ENCODE measurements around the gene DAZL.

DAZL gene

GRCh38 chr3:16604887-16605602 lies at the start of gene DAZL:
TSS of gene DAZL (minus strand) at chr3:16605423. CDS start at chr3:16605205, 218 bp downstream.
- no peak within 1 kb of the TSS for H3K27ac ChIP-seq (ENCODE audit: low read depth, low read length)
- no peak for TF ChIP-seq CTCF (IDR thresholded peaks at IDR 0.05; ENCODE audit: low read depth, low read length, poor library complexity, severe bottlenecking)
- no peak for TF ChIP-seq EZH2phosphoT487 (IDR thresholded peaks at IDR 0.05; ENCODE audit: borderline replicate concordance, low read length)

GRCh38 chr3:16654976-16655375 lies 49.8 kb upstream of the DAZL start:
- Histone ChIP-seq H3K36me3 (ENCODE audit: control insufficient read depth, low read length) (no peaks in the 10 kb centered on the region), H3K9me3 (ENCODE audit: control insufficient read depth, insufficient read depth, low read length) (no peaks in the 10 kb centered on the region), H4K20me1 (ENCODE audit: control insufficient read depth, insufficient read depth, low read depth, low read length) (no peaks in the 10 kb centered on the region), H3K4me1 (ENCODE audit: control insufficient read depth, low read length) (no peaks in the 10 kb centered on the region), H3K79me2 (ENCODE audit: control insufficient read depth, low read length) (no peaks in the 10 kb centered on the region), H3K9me2 (replicated peaks; ENCODE audit: control insufficient read depth, low read length) (no peaks in the 10 kb centered on the region), H3F3A (ENCODE audit: control insufficient read depth, insufficient read depth) (no peaks in the 10 kb centered on the region), H3K27me3 (ENCODE audit: control insufficient read depth, low read length) (0 out of 2 replicates have a peak, but pooled peaks cover 3% of the 10 kb centered on the region), H3K27ac (ENCODE audit: low read depth, low read length) (no peak overlapping the region), H3K4me3 (ENCODE audit: low read length) (no peak overlapping the region), H3K4me2 (ENCODE audit: low read length) (no peak overlapping the region)
- TF ChIP-seq EZH2phosphoT487 (IDR thresholded peaks at IDR 0.05; ENCODE audit: borderline replicate concordance, low read length): no peak
- no peak for TF ChIP-seq CTCF (IDR thresholded peaks at IDR 0.05; ENCODE audit: low read depth, low read length, poor library complexity, severe bottlenecking)

More at GRCh38 chr3:16604887-16605602, at the start of gene DAZL:
- H3K4me3 ChIP-seq (ENCODE audit: low read length): no peak within 1 kb of the TSS
- peaks cover 4% of the 10 kb centered on the region for H3K4me1 ChIP-seq (ENCODE audit: control insufficient read depth, low read length)
- no peaks in the 10 kb centered on the region for H3K36me3 ChIP-seq (ENCODE audit: control insufficient read depth, low read length)
- H3K4me2 ChIP-seq (ENCODE audit: low read length): no peak within 1 kb of the TSS
- H3K27me3 ChIP-seq (ENCODE audit: control insufficient read depth, low read length): no peaks in the 10 kb centered on the region
- H3K9me2 ChIP-seq (replicated peaks; ENCODE audit: control insufficient read depth, low read length): no peaks in the 10 kb centered on the region
- peaks cover 3% of the 10 kb centered on the region; the same call in 1 of the 2 replicates for H3F3A ChIP-seq (ENCODE audit: control insufficient read depth, insufficient read depth)
- H3K9me3 ChIP-seq (ENCODE audit: control insufficient read depth, insufficient read depth, low read length): no peaks in the 10 kb centered on the region
- no peaks in the 10 kb centered on the region for H4K20me1 ChIP-seq (ENCODE audit: control insufficient read depth, insufficient read depth, low read depth, low read length)
- H3K79me2 ChIP-seq (ENCODE audit: control insufficient read depth, low read length): no peaks in the 10 kb centered on the region

GRCh38 chr3:16653712-16654111 lies 48.5 kb upstream of the DAZL start:
- H3K9me3 ChIP-seq (ENCODE audit: control insufficient read depth, insufficient read depth, low read length): no peaks in the 10 kb centered on the region
- H3K9me2 ChIP-seq (replicated peaks; ENCODE audit: control insufficient read depth, low read length): no peaks in the 10 kb centered on the region
- H3K36me3 ChIP-seq (ENCODE audit: control insufficient read depth, low read length): no peaks in the 10 kb centered on the region
- no peaks in the 10 kb centered on the region for H3K79me2 ChIP-seq (ENCODE audit: control insufficient read depth, low read length)
- H3K4me1 ChIP-seq (ENCODE audit: control insufficient read depth, low read length): no peaks in the 10 kb centered on the region
- H3K4me2 ChIP-seq (ENCODE audit: low read length): no peak overlapping the region
- H3F3A ChIP-seq (ENCODE audit: control insufficient read depth, insufficient read depth): no peaks in the 10 kb centered on the region
- H4K20me1 ChIP-seq (ENCODE audit: control insufficient read depth, insufficient read depth, low read depth, low read length): no peaks in the 10 kb centered on the region
- no peak overlapping the region for H3K27ac ChIP-seq (ENCODE audit: low read depth, low read length)
- H3K27me3 ChIP-seq (ENCODE audit: control insufficient read depth, low read length): 0 out of 2 replicates have a peak, but pooled peaks cover 3% of the 10 kb centered on the region
- TF ChIP-seq CTCF (IDR thresholded peaks at IDR 0.05; ENCODE audit: low read depth, low read length, poor library complexity, severe bottlenecking) (no peak), EZH2phosphoT487 (IDR thresholded peaks at IDR 0.05; ENCODE audit: borderline replicate concordance, low read length) (no peak)
- no peak overlapping the region for H3K4me3 ChIP-seq (ENCODE audit: low read length)
